GM19238 (cell line): ENCODE results near the gene PTGIS.

Experiments used
- DNase-seq: peaks from one replicate; pipeline ENCODE4 v3.0.0; 2011; ENCODE audit warnings: low spot score; ENCODE audit not compliant: insufficient read length

Gene PTGIS

GRCh38 chr20:49560646-49561045 lies 7.3 kb downstream of the PTGIS start:
- no peak for DNase-seq

DNA sequence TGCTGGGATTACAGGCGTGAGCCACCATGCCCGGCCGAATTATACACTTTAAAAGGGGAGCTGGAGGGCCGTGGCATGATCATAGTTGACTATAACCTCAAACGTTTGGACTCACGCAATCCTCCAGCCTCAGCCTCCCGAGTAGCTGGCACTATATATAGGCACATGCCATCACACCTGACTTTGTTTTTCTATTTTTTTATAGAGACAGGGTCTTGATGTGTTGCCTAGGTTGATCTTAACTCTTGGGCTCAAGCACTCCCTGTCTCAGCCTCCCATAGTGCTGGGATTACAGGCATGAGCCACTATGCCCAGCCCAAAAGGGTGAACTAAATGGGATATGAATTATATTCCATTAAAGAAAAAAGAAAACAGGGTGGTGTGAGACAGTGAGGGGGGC lies 7.8 kb downstream of the PTGIS start:
- DNase-seq = no peak

GRCh38 chr20:49559411-49560081 lies 8.4 kb downstream of the PTGIS start:
- no peak for DNase-seq

DNA sequence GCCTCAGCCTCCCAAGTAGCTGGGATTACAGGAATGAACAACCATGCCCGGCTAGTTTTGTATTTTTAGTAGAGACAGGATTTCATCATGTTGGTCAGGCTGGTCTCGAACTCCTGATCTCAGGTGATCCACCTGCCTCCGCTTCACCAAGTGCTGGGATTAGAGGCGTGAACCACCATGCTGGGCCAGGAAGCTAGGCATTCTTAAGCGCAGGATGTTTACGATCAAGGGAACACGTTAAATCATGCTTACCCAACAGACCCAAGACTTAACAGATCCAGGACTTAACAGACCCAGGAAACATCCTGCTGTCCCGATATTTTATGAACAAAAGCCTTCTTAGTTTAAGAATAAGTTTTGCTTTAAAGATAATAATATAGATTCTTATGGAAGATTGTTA lies 9.1 kb downstream of the PTGIS start:
- DNase-seq = no peak

GRCh38 chr20:49557449-49557848 lies 10.5 kb downstream of the PTGIS start:
- no peak for DNase-seq

DNA sequence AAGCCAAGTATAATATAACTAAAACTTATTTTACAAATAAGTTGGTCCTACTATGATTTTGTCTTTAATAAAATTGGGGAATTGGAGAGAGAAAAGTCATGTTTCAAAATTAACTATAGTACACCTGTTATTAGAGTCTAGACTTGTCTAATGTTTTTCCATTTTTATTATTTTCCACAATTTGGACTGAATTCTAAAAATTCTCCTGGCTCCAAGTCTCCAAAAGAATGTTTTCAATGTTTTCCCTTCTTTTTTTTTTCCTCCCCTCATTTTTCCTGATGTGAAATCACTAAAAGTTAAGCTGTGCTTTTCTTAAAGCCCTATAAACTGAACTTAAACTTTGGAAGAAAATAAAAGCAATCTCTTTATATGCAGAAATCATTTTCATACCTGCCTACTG lies 11.3 kb downstream of the PTGIS start:
- DNase-seq = no peak

- DNase-seq = no peak
Measured at GRCh38 chr20:49549801-49550551, 18.0 kb downstream of the PTGIS start.

GRCh38 chr20:49548371-49548947 lies 19.5 kb downstream of the PTGIS start:
- no peak for DNase-seq

GRCh38 chr20:49545572-49545971 lies 22.4 kb downstream of the PTGIS start:
- DNase-seq = no peak

- DNase-seq = no peak
Measured at GRCh38 chr20:49544535-49544934, 23.4 kb downstream of the PTGIS start.

- no peak for DNase-seq
Measured at GRCh38 chr20:49543858-49544437, 24.0 kb downstream of the PTGIS start.

GRCh38 chr20:49543071-49543857 lies 24.7 kb downstream of the PTGIS start:
- DNase-seq = no peak

- no peak for DNase-seq
Measured at GRCh38 chr20:49542514-49542991, 25.4 kb downstream of the PTGIS start.

- DNase-seq = peak; percentile 44
Measured at GRCh38 chr20:49541733-49542513, 26.0 kb downstream of the PTGIS start.

DNA sequence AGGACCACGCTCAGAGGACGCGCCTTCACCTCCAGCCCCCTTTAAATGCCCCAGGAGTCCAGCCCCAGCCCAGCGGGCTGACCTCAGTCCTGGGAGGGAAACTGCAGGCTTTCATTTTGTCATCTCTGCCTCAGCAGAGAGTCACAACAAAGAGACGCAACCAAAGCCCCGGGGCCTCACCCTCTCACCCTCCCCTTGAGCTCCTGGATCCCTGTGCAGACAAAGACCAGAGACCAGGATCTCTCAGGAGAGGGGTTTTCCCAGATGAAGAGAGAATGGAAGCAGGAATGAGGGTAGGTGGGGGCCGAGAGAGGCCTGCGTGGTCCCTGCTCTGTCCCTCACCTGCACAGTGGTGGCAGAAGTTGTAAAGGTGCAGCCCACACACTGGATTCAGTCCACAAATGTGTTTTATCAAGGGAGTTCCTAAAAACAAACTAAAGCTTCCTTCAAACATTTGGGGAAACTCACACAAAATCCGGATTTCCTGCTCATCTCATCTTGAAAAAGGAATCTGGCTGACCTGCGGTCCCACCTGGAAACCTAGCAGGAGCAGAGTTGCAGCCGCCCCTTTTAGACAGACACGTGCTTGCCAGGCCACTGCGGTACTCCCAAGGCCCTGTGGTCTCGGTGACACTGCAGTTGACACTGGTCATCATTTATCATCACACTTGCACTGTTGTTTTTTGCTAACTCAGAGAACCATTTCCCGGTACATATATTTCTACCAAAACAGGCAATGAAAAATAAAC lies 27.1 kb downstream of the PTGIS start:
- DNase-seq = no peak

GRCh38 chr20:49540232-49540620 lies 27.7 kb downstream of the PTGIS start:
- DNase-seq = no peak

DNA sequence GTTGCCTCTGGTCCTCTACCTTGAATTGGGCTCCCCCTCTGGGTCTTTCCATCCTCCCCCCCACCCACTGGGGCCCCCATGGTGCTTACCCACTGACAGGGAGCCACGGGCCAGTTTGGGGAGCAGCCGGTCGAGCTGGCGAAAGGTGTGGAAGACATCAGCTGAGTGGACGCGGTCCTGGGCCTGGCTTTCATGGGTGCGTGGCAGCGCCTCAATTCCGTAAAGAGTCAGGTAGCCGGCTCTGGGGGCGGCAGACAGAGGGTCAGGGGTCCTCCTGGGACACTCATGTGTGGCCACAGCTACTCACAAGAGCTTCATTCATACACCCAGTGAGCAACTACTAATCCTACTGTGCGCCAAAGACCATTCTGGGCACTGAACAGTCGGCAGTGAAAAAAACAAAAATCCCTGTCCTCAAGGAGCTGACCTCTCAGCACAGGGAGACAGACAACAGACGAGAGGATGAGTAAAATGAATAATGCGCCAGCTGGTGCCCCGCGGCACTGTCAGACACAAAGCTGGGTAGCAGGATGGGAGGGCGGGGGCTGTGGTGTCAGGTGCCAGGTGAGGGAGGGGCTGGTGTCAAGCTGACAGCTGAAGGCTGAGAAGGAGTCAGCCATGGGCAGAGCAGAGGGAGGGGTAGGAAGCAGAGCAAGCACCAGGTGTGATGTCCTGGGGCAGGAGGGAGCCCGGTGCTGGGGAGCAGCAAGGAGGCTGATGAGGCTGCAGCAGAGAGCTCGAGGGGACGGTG lies 28.3 kb downstream of the PTGIS start:
- no peak for DNase-seq

DNA sequence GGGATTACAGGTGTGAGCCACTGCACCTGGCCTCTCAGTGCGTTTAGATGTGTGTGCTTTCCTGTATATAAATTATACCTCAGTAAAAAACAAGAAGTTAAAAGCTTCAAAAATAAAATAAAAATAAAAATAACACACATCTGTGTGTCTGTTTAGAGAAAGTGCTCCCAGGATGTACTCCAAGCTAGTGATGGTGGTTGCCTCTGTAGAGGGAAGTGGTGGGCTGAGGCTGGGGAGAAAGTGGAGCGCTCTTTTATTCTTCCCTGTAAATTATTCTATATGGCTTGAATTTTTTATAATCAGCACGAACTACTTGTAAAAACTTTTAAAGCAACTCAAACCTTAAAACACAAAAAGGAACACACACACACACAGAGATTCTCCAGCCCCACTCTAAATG lies 29.0 kb downstream of the PTGIS start:
- no peak for DNase-seq

DNA sequence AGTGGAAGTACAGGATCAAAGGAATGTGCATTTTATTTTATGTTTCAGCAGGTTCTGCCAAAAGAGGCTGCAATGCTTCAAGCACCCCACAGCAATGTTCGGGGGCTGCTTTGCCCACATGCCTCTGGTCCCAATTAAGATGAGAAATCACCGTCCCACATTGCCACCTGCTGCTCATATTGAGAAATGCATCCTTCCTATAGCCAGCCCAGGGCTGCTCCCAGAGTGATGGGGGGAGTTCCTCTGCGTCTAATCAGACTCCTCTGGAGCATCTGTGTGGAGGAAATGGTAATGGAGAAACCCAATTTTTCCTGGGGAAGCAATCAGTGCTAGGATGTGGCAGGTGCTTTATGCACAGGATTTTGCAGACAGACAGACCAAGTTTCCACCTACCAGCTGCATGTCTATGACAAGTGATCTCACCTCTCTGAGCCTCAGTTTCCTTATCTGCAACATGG lies 33.7 kb downstream of the PTGIS start:
- DNase-seq = peak; percentile 53
